GM19025 (cell line): ENCODE measurements around the gene TCEAL8.

Source experiments
- ATAC-seq: cut with Tn5 transposase; IDR thresholded peaks from one replicate; pipeline ENCODE4 v1.9.1; 2021; ENCODE audit warnings: mild to moderate bottlenecking, low read depth, moderate library complexity; ENCODE audit not compliant: unreplicated experiment

Gene TCEAL8

GRCh38 chrX:103215425-103215991 is 39.4 kb downstream of the TCEAL8 start:
- ATAC-seq: peak; percentile 3

DNA sequence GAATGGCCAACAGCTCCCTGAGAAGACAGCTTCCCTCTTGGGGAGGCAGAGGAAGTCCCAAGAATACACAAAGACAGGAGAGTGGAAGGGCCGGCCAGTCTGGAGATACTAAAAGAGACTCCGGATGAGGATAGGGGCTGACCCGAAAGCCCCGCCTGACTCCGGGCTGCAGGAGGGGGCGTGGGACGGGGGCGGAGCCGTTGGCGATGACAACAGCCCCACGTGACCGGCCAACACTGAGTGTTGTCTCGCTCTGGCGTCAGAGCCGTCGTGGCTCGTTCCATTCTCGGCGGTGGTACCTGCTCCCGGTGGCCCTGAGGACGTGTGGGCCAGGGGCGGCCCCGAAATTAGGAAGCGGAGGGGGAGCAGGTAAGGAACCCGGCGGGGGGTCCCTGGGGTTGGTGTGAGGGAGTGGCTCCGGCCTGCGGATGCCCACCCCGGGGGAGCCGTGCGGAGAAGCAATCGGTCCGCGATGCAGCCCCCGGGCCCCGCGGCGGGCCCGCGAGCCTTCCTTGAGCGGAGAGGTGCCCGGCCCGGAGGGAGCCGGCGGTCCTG is 40.0 kb downstream of the TCEAL8 start, which contains the start of gene BEX4:
Gene BEX4, plus strand, starts transcription at position 239 of the 555 bp plus-strand sequence. CDS start 1,046 bp downstream, outside the sequence.
- peak; percentile 98 for ATAC-seq

- no peak for ATAC-seq
Observed at GRCh38 chrX:103212749-103213457, 42.1 kb downstream of the TCEAL8 start.

DNA sequence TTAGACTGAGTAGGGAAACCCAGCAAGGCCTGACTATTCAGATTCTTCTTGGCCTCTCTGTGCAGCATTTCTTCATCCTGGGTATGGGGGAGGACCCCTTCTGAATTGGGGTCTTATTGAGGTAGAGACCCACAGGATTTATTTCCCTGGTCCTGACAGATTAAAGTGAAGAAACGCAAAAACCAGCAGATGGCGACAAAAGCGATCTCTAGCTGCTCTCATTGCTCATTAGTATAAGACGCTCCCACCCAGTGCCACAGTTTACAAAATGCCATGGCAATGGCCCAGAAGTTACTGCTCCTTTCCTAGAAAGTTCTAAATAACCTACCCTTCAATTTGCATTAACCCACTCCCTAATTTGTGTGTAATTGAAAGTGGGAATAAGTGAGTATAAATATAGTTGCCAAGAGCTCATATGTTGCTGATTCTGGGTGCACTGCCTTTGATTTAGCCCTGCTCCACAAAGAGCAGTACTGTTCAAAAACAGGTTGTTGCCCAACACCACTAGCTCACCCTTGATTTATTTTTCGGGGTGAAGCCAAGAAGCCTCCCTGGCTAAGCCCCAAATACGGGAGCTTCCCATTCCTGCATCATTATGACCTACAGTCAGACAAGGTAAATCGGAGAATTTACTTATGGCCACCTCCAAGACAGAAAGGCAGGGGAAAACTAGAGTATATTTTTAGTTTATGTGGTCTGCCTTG is 43.8 kb downstream of the TCEAL8 start:
- ATAC-seq: no peak

- ATAC-seq: no peak
Observed at GRCh38 chrX:103210056-103210455, 44.9 kb downstream of the TCEAL8 start.
